Keratinocyte (primary cell): ENCODE results near the gene NASP. TPM values are rescaled to one million over a fixed set of nuclear protein-coding genes. Genes with fewer than 3 reads are reported as not detected.

ENCODE experiments used
- DNase-seq: peaks from one replicate; pipeline ENCODE4 v3.0.0-alpha.2; 2011; ENCODE audit warnings: low read depth, missing footprints, low spot score
- FAIRE-seq: peaks from 2 replicates; lab custom pipeline; 2011; peaks lifted over from hg19 to GRCh38; lab: Jason Lieb, UNC
- H2AFZ ChIP-seq: 2 replicates; pipeline ENCODE4 v1.6.0; 2012; ENCODE audit warnings: low read length, control low read depth, inconsistent platforms; ENCODE audit not compliant: control insufficient read depth
- H3K27ac ChIP-seq: 2 replicates; pipeline ENCODE4 v1.5.1; 2011; ENCODE audit warnings: low read length; ENCODE audit not compliant: control insufficient read depth, insufficient read depth
- H3K27me3 ChIP-seq: 3 replicates; pipeline ENCODE4 v1.6.0; 2011; ENCODE audit warnings: low read length; ENCODE audit not compliant: control insufficient read depth, insufficient read depth; ENCODE audit errors: extremely low read depth
- H3K36me3 ChIP-seq, 2 experiments: 2 replicates in 1 of 2; 3 replicates in 1 of 2; pipeline ENCODE4 v1.5.1; 2011; ENCODE audit warnings: low read length in 2 of 2, mild to moderate bottlenecking in 1 of 2; ENCODE audit not compliant: control insufficient read depth in 2 of 2, insufficient read depth in 2 of 2; ENCODE audit errors: extremely low read depth in 1 of 2
- H3K4me1 ChIP-seq: 3 replicates; pipeline ENCODE4 v1.5.1; 2011; ENCODE audit warnings: low read length; ENCODE audit not compliant: control insufficient read depth, insufficient read depth; ENCODE audit errors: extremely low read depth
- H3K4me2 ChIP-seq: 3 replicates; pipeline ENCODE4 v1.6.0; 2011; ENCODE audit warnings: low read depth, low read length; ENCODE audit not compliant: control insufficient read depth, insufficient read depth; ENCODE audit errors: extremely low read depth
- H3K4me3 ChIP-seq, 3 experiments: fragments of 200-600 bp in 1 of 3; sonication (generic) in 1 of 3; 2 replicates in 2 of 3; 3 replicates in 1 of 3; pipeline ENCODE4 v1.5.1; 2011 to 2016; ENCODE audit warnings: low read length in 3 of 3, mild to moderate bottlenecking in 3 of 3, control low read depth in 2 of 3, inconsistent platforms in 1 of 3, low read depth in 1 of 3, mixed read lengths in 1 of 3, mixed run types in 1 of 3, moderate library complexity in 1 of 3; ENCODE audit not compliant: control insufficient read depth in 2 of 3, insufficient read depth in 2 of 3; ENCODE audit errors: extremely low read depth in 1 of 3
- H3K79me2 ChIP-seq: 2 replicates; pipeline ENCODE4 v1.6.0; 2012; ENCODE audit warnings: low read length; ENCODE audit not compliant: control insufficient read depth, insufficient read depth
- H3K9ac ChIP-seq: 3 replicates; pipeline ENCODE4 v1.6.0; 2011; ENCODE audit warnings: low read length; ENCODE audit not compliant: control insufficient read depth, insufficient read depth; ENCODE audit errors: extremely low read depth
- H3K9me1 ChIP-seq: 3 replicates; pipeline ENCODE4 v1.6.0; 2011; ENCODE audit warnings: low read length; ENCODE audit not compliant: control insufficient read depth, insufficient read depth; ENCODE audit errors: extremely low read depth
- H3K9me3 ChIP-seq: 2 replicates; pipeline ENCODE4 v1.5.1; 2012; ENCODE audit warnings: low read depth, low read length; ENCODE audit not compliant: control insufficient read depth
- H4K20me1 ChIP-seq: 3 replicates; pipeline ENCODE4 v1.6.0; 2011; ENCODE audit warnings: low read length; ENCODE audit not compliant: control insufficient read depth, insufficient read depth; ENCODE audit errors: extremely low read depth
- EZH2 ChIP-seq: IDR thresholded peaks from one replicate; pipeline ENCODE4 v1.6.1; 2012; ENCODE audit warnings: inconsistent platforms, mild to moderate bottlenecking, low read length, moderate library complexity
- dilution Hi-C: fragments of 300-500 bp; cut with MboI; formaldehyde crosslinking; loops from one replicate; pipeline ENCODE4 v1.7.0; 2020; ENCODE audit warnings: low sequenced_read_pairs; ENCODE audit not compliant: extremely low pct_ligation_motif_present
- polyA plus RNA-seq, 5 experiments: library from polyadenylated mRNA; depleted of rRNA in 3 of 5; stranded (reverse) in 3 of 5; stranded (forward) in 1 of 5; unstranded in 1 of 5; fragments of >200 nt; gene quantifications; 1 replicate in 1 of 5; 2 replicates in 3 of 5; 3 replicates in 1 of 5; pipeline versions ENCODE4 v1.2.1 to v1.2.3, GENCODE V29; 2011 to 2012; ENCODE audit warnings: missing spikeins in 2 of 5, low read depth in 1 of 5, low replicate concordance in 1 of 5
- TF ChIP-seq, protein P1 (sequence below), 3 experiments: IDR thresholded peaks in 1 of 3; conservative IDR thresholded peaks in 1 of 3; optimal IDR thresholded peaks in 1 of 3; 2 replicates in 2 of 3; 3 replicates in 1 of 3; pipeline versions ENCODE3 to v1.5.1; 2011; ENCODE audit warnings: low read length in 3 of 3, mild to moderate bottlenecking in 3 of 3, moderate library complexity in 2 of 3, control low read depth in 1 of 3, inconsistent platforms in 1 of 3; ENCODE audit not compliant: insufficient read depth in 2 of 3; ENCODE audit errors: extremely low read depth in 1 of 3

NASP gene
- polyA plus RNA-seq, 1 donor (not counting 4 experiments of a cell fraction or from before 2014, with no cell fraction given), result 61.7 TPM

DNA sequence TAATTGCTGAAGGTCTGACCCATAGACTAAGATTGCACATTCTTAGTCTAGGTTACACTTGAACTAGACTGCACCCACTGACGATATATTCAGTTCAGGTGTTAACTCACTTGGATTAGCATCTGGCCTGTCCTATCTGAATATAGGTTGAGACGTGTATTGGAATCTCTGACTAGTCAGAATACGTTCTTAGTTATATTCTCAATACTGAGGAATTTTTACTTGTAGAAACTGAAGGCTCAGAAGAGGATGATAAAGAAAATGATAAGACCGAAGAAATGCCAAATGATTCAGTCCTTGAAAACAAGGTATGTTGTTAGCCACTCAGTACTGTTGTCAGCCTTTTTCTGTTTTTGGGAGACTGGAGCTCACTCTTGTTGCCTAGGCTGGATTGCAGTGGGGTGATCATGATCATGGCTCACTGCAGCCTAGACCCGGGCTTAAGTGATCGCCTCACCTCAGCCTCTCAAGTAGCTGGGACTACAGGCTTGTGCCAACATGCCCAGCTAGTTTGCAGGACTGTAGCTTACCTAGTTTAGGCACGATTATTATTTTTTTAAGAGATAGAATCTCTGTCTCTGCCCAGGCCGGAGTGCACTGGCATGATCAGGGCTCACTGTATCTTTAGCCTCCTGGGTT is 29.2 kb downstream of the NASP start:
- Histone ChIP-seq H3K36me3 (peaks cover 4 to 27% of the 10 kb centered on the region in 2 experiments), H3K27me3 (no peaks in the 10 kb centered on the region), H3K9me3 (no peaks in the 10 kb centered on the region), H3K4me3 (peak overlapping the region in 2 of 3 experiments; percentile 11 to 15), H3K79me2 (no peaks in the 10 kb centered on the region), H4K20me1 (no peaks in the 10 kb centered on the region), H2AFZ (no peak overlapping the region), H3K4me1 (peaks cover 22% of the 10 kb centered on the region), H3K9me1 (no peaks in the 10 kb centered on the region), H3K27ac (peak overlapping the region; percentile 85), H3K9ac (peak overlapping the region; percentile 64), H3K4me2 (peak overlapping the region; percentile 73)
- no peak for TF ChIP-seq EZH2
- TF ChIP-seq, protein P1, sequence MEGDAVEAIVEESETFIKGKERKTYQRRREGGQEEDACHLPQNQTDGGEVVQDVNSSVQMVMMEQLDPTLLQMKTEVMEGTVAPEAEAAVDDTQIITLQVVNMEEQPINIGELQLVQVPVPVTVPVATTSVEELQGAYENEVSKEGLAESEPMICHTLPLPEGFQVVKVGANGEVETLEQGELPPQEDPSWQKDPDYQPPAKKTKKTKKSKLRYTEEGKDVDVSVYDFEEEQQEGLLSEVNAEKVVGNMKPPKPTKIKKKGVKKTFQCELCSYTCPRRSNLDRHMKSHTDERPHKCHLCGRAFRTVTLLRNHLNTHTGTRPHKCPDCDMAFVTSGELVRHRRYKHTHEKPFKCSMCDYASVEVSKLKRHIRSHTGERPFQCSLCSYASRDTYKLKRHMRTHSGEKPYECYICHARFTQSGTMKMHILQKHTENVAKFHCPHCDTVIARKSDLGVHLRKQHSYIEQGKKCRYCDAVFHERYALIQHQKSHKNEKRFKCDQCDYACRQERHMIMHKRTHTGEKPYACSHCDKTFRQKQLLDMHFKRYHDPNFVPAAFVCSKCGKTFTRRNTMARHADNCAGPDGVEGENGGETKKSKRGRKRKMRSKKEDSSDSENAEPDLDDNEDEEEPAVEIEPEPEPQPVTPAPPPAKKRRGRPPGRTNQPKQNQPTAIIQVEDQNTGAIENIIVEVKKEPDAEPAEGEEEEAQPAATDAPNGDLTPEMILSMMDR (optimal IDR thresholded peaks at IDR 0.05 in 1 of 3, IDR thresholded peaks at IDR 0.05 in 1 of 3, conservative IDR thresholded peaks at IDR 0.05 in 1 of 3; ENCODE audit: extremely low read depth in 1 of 3, insufficient read depth in 2 of 3, low read length in 3 of 3), result no peak
- dilution Hi-C loops, result no loop called here
- DNase-seq, result peak; percentile 68
- peak; percentile 73 for FAIRE-seq

DNA sequence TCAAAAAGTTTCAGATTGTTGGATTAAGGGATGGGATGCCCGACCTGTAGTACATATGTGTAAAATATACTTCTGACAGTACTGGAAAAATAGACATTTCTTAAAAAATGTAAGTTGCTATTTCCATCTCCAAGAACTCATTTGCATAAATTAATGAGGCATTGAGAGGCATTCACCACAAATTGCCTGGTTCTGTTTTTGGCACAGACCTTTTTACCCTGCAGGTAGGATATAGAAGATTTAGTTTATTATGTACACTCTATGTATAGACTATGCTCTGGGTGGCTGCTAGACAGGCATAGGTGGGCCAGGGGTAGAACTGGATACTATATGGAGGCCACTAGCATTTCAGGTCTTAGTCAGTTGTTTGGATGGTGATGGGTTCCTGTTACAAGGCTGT is 32.0 kb downstream of the NASP start:
- TF ChIP-seq, protein P1 (optimal IDR thresholded peaks at IDR 0.05 in 1 of 3, IDR thresholded peaks at IDR 0.05 in 1 of 3, conservative IDR thresholded peaks at IDR 0.05 in 1 of 3; ENCODE audit: extremely low read depth in 1 of 3, insufficient read depth in 2 of 3, low read length in 3 of 3), result no peak
- no peak for TF ChIP-seq EZH2
- Histone ChIP-seq H3K9ac (no peak overlapping the region), H3K4me3 (no peak overlapping the region), H3K36me3 (peaks cover 10 to 20% of the 10 kb centered on the region in 2 experiments), H3K9me3 (no peaks in the 10 kb centered on the region), H3K4me2 (no peak overlapping the region), H3K27ac (no peak overlapping the region), H3K4me1 (peaks cover 22% of the 10 kb centered on the region), H3K9me1 (no peaks in the 10 kb centered on the region), H3K79me2 (no peaks in the 10 kb centered on the region), H3K27me3 (no peaks in the 10 kb centered on the region), H2AFZ (no peak overlapping the region), H4K20me1 (no peaks in the 10 kb centered on the region)
- no peak for DNase-seq
- dilution Hi-C loops, result no loop called here
- no peak for FAIRE-seq
